Measurements from ENCODE around the gene STON2.

DNA sequence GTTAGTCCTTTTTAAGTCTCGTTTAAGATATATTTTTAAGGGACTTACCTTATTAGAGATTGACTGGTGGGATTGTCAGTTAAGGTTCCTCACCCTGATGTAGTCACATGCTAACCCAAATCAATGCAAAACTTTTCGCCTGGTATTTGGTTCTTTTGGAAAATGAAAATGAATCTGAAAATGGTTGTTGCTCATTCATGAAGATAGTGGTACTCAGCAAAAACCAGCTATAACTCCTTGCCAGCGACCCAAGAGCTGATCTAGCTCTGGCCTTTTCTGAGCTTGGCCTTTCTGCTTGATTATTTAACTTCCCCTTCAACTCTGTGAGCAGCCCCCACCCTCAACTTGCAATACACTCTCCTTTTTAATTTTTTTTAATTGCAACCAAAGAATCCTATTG is 94.4 kb downstream of the STON2 start:
- TF ChIP-seq, protein P1, sequence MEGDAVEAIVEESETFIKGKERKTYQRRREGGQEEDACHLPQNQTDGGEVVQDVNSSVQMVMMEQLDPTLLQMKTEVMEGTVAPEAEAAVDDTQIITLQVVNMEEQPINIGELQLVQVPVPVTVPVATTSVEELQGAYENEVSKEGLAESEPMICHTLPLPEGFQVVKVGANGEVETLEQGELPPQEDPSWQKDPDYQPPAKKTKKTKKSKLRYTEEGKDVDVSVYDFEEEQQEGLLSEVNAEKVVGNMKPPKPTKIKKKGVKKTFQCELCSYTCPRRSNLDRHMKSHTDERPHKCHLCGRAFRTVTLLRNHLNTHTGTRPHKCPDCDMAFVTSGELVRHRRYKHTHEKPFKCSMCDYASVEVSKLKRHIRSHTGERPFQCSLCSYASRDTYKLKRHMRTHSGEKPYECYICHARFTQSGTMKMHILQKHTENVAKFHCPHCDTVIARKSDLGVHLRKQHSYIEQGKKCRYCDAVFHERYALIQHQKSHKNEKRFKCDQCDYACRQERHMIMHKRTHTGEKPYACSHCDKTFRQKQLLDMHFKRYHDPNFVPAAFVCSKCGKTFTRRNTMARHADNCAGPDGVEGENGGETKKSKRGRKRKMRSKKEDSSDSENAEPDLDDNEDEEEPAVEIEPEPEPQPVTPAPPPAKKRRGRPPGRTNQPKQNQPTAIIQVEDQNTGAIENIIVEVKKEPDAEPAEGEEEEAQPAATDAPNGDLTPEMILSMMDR (IDR thresholded peaks at IDR 0.05): no peak
- TF ChIP-seq POLR2AphosphoS5 (IDR thresholded peaks at IDR 0.05): no peak

All from prostate gland (tissue), 2 donors.